ENCODE measurements around the gene TDRD7.
A peak's percentile ranks its signal among the peaks of the same experiment; 100 is the strongest.

The TDRD7 gene

GRCh38 chr9:97411440-97411788 lies 482 bp upstream of the TDRD7 start:
- no peaks in the 10 kb centered on the region for H3K36me3 ChIP-seq (replicated peaks)
- DNase-seq: no peak
- H3K4me3 ChIP-seq (ENCODE audit: low read depth, low read length): peak overlapping the region; percentile 64
- peaks cover 2% of the 10 kb centered on the region for H3K27me3 ChIP-seq (replicated peaks)
- in situ Hi-C loops (cut with HindIII; ENCODE audit: low pct_ligation_motif_present, low sequenced_read_pairs): no loop called here
- no peak overlapping the region for H3K27ac ChIP-seq
- TF ChIP-seq, protein P1, sequence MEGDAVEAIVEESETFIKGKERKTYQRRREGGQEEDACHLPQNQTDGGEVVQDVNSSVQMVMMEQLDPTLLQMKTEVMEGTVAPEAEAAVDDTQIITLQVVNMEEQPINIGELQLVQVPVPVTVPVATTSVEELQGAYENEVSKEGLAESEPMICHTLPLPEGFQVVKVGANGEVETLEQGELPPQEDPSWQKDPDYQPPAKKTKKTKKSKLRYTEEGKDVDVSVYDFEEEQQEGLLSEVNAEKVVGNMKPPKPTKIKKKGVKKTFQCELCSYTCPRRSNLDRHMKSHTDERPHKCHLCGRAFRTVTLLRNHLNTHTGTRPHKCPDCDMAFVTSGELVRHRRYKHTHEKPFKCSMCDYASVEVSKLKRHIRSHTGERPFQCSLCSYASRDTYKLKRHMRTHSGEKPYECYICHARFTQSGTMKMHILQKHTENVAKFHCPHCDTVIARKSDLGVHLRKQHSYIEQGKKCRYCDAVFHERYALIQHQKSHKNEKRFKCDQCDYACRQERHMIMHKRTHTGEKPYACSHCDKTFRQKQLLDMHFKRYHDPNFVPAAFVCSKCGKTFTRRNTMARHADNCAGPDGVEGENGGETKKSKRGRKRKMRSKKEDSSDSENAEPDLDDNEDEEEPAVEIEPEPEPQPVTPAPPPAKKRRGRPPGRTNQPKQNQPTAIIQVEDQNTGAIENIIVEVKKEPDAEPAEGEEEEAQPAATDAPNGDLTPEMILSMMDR (IDR thresholded peaks at IDR 0.05; ENCODE audit: low read depth, low read length, missing control alignments): no peak

DNA sequence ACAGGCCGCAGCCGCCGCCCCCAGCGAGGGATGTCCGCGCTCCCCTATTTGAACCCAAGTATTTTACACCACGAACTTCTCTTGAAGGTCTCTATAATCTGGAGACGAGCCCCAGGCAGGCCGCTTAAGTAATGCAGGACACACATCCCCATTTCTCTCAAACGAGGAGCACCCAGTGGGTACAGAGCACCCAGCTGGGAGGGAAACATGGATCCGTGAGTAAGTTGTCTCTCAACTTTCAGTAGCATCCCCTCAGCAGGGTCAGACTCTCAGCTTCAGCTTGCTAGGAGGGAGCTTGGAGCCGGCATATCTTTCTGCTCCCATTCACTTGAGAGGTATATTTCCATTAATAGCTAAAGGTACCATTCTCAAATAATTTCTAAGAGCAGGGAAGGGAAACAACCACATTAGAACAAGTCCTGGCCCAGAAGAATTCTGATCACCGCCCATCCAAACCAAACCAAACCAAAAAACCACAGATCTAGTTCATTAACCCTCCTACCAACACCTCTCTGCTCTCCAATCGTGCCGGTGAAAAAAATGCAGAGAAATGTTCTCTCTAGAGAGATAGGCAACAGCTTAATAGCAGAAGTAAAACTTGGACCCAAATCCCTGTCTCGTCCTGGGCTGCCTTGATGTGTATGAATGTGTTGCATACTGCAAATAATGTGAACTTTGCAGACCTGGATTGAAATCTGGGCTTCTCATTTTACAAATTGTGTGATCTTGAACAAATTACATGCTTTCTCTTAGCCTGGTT lies 910 bp downstream of the TDRD7 start:
- DNase-seq: no peak
- Histone ChIP-seq H3K27me3 (replicated peaks) (no peaks in the 10 kb centered on the region), H3K36me3 (replicated peaks) (no peaks in the 10 kb centered on the region), H3K4me3 (ENCODE audit: low read depth, low read length) (peak overlapping the region; percentile 64), H3K27ac (no peak overlapping the region)
- in situ Hi-C loops (cut with HindIII; ENCODE audit: low pct_ligation_motif_present, low sequenced_read_pairs): no loop called here
- TF ChIP-seq, protein P1 (IDR thresholded peaks at IDR 0.05; ENCODE audit: low read depth, low read length, missing control alignments): no peak

DNA sequence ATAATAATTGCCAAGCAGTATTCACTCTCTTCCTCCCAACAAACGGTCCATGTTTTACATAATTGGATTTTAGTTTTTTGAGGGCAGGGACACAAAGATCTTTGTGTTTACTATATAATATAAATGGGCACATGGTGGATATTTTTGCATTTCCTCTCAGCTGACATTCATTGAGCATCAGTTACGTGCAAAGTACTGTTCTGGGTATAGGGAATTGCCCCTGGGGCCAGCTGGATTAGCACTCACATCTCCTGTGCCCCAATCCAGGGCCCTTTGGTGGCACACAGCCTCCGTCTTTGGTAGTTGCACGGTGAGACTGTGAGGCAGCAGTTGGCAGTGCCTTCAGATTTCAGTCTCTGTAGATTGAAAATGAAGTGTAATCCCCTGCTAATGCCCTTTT lies 1.6 kb downstream of the TDRD7 start:
- Histone ChIP-seq H3K27me3 (replicated peaks) (no peaks in the 10 kb centered on the region), H3K27ac (no peak overlapping the region), H3K36me3 (replicated peaks) (no peaks in the 10 kb centered on the region), H3K4me3 (ENCODE audit: low read depth, low read length) (no peak overlapping the region)
- TF ChIP-seq, protein P1 (IDR thresholded peaks at IDR 0.05; ENCODE audit: low read depth, low read length, missing control alignments): no peak
- no peak for DNase-seq
- in situ Hi-C loops (cut with HindIII; ENCODE audit: low pct_ligation_motif_present, low sequenced_read_pairs): no loop called here

- Histone ChIP-seq H3K27me3 (replicated peaks) (no peaks in the 10 kb centered on the region), H3K36me3 (replicated peaks) (no peaks in the 10 kb centered on the region), H3K27ac (no peak overlapping the region), H3K4me3 (ENCODE audit: low read depth, low read length) (no peak overlapping the region)
- TF ChIP-seq, protein P1 (IDR thresholded peaks at IDR 0.05; ENCODE audit: low read depth, low read length, missing control alignments): no peak
- no peak for DNase-seq
- in situ Hi-C loops (cut with HindIII; ENCODE audit: low pct_ligation_motif_present, low sequenced_read_pairs): no loop called here
Observed at GRCh38 chr9:97415146-97415545, 3.2 kb downstream of the TDRD7 start.

GRCh38 chr9:97418880-97419279 lies 7.0 kb downstream of the TDRD7 start:
- in situ Hi-C loops (cut with HindIII; ENCODE audit: low pct_ligation_motif_present, low sequenced_read_pairs): no loop called here
- no peak for DNase-seq

More at GRCh38 chr9:97418880-97419279, 7.0 kb downstream of the TDRD7 start:
- H3K4me3 ChIP-seq (ENCODE audit: low read depth, low read length): no peak overlapping the region
- no peaks in the 10 kb centered on the region for H3K36me3 ChIP-seq (replicated peaks)
- no peak overlapping the region for H3K27ac ChIP-seq
- TF ChIP-seq, protein P1 (IDR thresholded peaks at IDR 0.05; ENCODE audit: low read depth, low read length, missing control alignments): no peak
- no peaks in the 10 kb centered on the region for H3K27me3 ChIP-seq (replicated peaks)

Measured in brain microvascular endothelial cell (primary cell).